HG02642 (cell line): ENCODE measurements around the gene PYHIN1.

Experiments
- ATAC-seq: cut with Tn5 transposase; IDR thresholded peaks from one replicate; pipeline ENCODE4 v1.9.1; 2021; ENCODE audit warnings: mild to moderate bottlenecking; ENCODE audit not compliant: unreplicated experiment, poor library complexity

The PYHIN1 gene

GRCh38 chr1:158931055-158931737, at the start of gene PYHIN1:
Gene PYHIN1, plus strand, starts transcription at chr1:158931552. Its CDS starts 5,359 bp downstream, at chr1:158936911.
- ATAC-seq = no peak

GRCh38 chr1:158893654-158894053, 37.7 kb upstream of the PYHIN1 start:
- no peak for ATAC-seq

GRCh38 chr1:158898722-158899121, 32.6 kb upstream of the PYHIN1 start:
- no peak for ATAC-seq

- no peak for ATAC-seq
These were observed 29.7 kb upstream of the PYHIN1 start for GRCh38 chr1:158901623-158902022.

- ATAC-seq = no peak
These were observed 15.3 kb upstream of the PYHIN1 start for GRCh38 chr1:158916085-158916484.

GRCh38 chr1:158924677-158925076, 6.7 kb upstream of the PYHIN1 start:
- ATAC-seq = no peak

GRCh38 chr1:158930504-158930903, 848 bp upstream of the PYHIN1 start:
- ATAC-seq = no peak

- no peak for ATAC-seq
These were observed 819 bp downstream of the PYHIN1 start for GRCh38 chr1:158932171-158932570.

- ATAC-seq = no peak
These were observed 2.3 kb downstream of the PYHIN1 start for GRCh38 chr1:158933621-158934020.

- no peak for ATAC-seq
These were observed 7.8 kb downstream of the PYHIN1 start for GRCh38 chr1:158939180-158939579.

GRCh38 chr1:158941317-158941716, 10.0 kb downstream of the PYHIN1 start:
- ATAC-seq = no peak

- ATAC-seq = no peak
These were observed 11.1 kb downstream of the PYHIN1 start for GRCh38 chr1:158942490-158942889.

- no peak for ATAC-seq
These were observed 11.7 kb downstream of the PYHIN1 start for GRCh38 chr1:158943059-158943458.

GRCh38 chr1:158945061-158945460, 13.7 kb downstream of the PYHIN1 start:
- ATAC-seq = no peak

GRCh38 chr1:158946785-158947184, 15.4 kb downstream of the PYHIN1 start:
- no peak for ATAC-seq

- peak; percentile 82 for ATAC-seq
These were observed 20.6 kb downstream of the PYHIN1 start for GRCh38 chr1:158951956-158952355.

GRCh38 chr1:158952416-158952815, 21.1 kb downstream of the PYHIN1 start:
- no peak for ATAC-seq

GRCh38 chr1:158961178-158961577, 29.8 kb downstream of the PYHIN1 start:
- no peak for ATAC-seq

GRCh38 chr1:158962983-158963382, 31.6 kb downstream of the PYHIN1 start:
- no peak for ATAC-seq

- no peak for ATAC-seq
These were observed 37.8 kb downstream of the PYHIN1 start for GRCh38 chr1:158969166-158969565.

- ATAC-seq = no peak
These were observed 38.5 kb downstream of the PYHIN1 start for GRCh38 chr1:158969855-158970254.

GRCh38 chr1:158972841-158973240, 41.5 kb downstream of the PYHIN1 start:
- no peak for ATAC-seq
